Kidney (tissue), 14 donors: ENCODE data around the gene GSTM4. TPM values are rescaled to one million over a fixed set of nuclear protein-coding genes. Genes with fewer than 3 reads are reported as not detected.
A peak's percentile ranks its signal among the peaks of the same experiment; 100 is the strongest.

Experiments
- DNase-seq, 5 donors: peaks; one replicate each; pipeline ENCODE4 v3.0.0-alpha.2; 2013 to 2020
- FAIRE-seq: peaks from 2 replicates; lab custom pipeline; 2012; peaks lifted over from hg19 to GRCh38; lab: Jason Lieb, UNC
- H3K27ac ChIP-seq, 2 donors: one replicate each; pipeline ENCODE4 v1.7.0; 2013; ENCODE audit warnings: low read depth in 2 of 2, low read length in 2 of 2, inconsistent platforms in 1 of 2
- H3K27me3 ChIP-seq: one replicate; pipeline ENCODE4 v1.7.1; 2013; ENCODE audit warnings: low read length, inconsistent platforms; ENCODE audit not compliant: control insufficient read depth, insufficient read depth
- H3K36me3 ChIP-seq, 3 donors: one replicate each; pipeline versions ENCODE4 v1.7.0 to v1.7.1; 2013; ENCODE audit warnings: low read length in 3 of 3, control low read depth in 1 of 3, inconsistent platforms in 1 of 3; ENCODE audit not compliant: insufficient read depth in 3 of 3, control insufficient read depth in 2 of 3
- H3K4me1 ChIP-seq, 3 donors: one replicate each; pipeline versions ENCODE4 v1.7.0 to v1.7.1; 2013; ENCODE audit warnings: low read length in 3 of 3, inconsistent platforms in 1 of 3, low read depth in 1 of 3; ENCODE audit not compliant: control insufficient read depth in 2 of 3, insufficient read depth in 2 of 3
- H3K4me3 ChIP-seq, 3 donors: one replicate each; pipeline versions ENCODE4 v1.7.0 to v1.8.1; 2013; ENCODE audit warnings: low read length in 3 of 3, control low read depth in 1 of 3, inconsistent platforms in 1 of 3
- H3K9ac ChIP-seq, 3 donors: one replicate each; pipeline versions ENCODE4 v1.7.0 to v1.7.1; 2013; ENCODE audit warnings: low read length in 3 of 3, control low read depth in 1 of 3, inconsistent platforms in 1 of 3
- H3K9me3 ChIP-seq, 3 donors: one replicate each; pipeline versions ENCODE4 v1.7.0 to v1.7.1; 2013; ENCODE audit warnings: low read length in 3 of 3, control low read depth in 1 of 3, inconsistent platforms in 1 of 3; ENCODE audit not compliant: control insufficient read depth in 2 of 3, insufficient read depth in 1 of 3
- CTCF ChIP-seq: IDR thresholded peaks from 3 replicates; pipeline ENCODE4 v1.5.1; 2012; ENCODE audit warnings: mild to moderate bottlenecking, moderate library complexity, borderline replicate concordance; ENCODE audit not compliant: insufficient read depth; ENCODE audit errors: extremely low read depth
- intact Hi-C: fragments of 100-400 bp; cut with DNase I; formaldehyde crosslinking; loops from one replicate; pipeline ENCODE4 v1.11.1; 2022
- polyA plus RNA-seq: library from polyadenylated mRNA; stranded (reverse); fragments of 350-450 nt; fragmentation: Illumina TruSeq; extraction: RNeasy Lipid Tissue Mini Kit (QIAGEN cat#74804); gene quantifications from one replicate; pipeline ENCODE4 v1.2.3, GENCODE V29; 2014; ENCODE audit warnings: low read depth, low replicate concordance; ENCODE audit not compliant: insufficient read depth
- total RNA-seq: library from RNA; stranded (reverse); fragmentation: NEBNext Ultra II Directional; extraction: Animal tissue kit (Norgen Biotek cat#: 25700); gene quantifications from one replicate; pipeline ENCODE4 v1.2.1, GENCODE V29; 2021
- donor health status: control.
- donor health status: control.
- donor health status: control.
- donor health status: control.
- donor health status: control.
- donor health status: DM: yes; HTN: yes; CAD: no.
- donor health status: Normal renal cell carcinoma (clear cell type).

The GSTM4 gene
- total and polyA plus RNA-seq, 2 donors from 2014 or later: 34.0 to 117 TPM

DNA sequence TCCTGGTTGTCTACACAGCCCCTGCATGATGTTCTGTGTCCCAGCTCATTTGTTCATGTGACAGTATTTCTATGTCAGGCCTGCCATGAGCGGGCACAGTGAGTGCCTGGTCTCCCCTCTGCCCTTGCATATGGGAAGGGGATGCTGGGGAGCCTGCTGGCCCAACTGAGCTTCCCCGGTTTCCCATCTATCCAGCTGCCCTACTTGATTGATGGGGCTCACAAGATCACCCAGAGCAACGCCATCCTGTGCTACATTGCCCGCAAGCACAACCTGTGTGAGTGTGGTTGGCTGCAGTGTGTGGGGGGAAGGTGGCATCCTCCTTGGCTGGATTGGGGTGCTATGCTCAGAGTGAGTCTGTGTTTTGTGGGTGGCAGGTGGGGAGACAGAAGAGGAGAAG is 1.5 kb downstream of the GSTM4 start:
- Histone ChIP-seq H3K36me3 (peaks cover 0 to 15% (median 4%) of the 10 kb centered on the region in 3 donors), H3K27ac (no peak overlapping the region), H3K4me3 (no peak overlapping the region), H3K4me1 (peaks cover 0 to 27% (median 12%) of the 10 kb centered on the region in 3 donors), H3K9ac (peak overlapping the region in 1 of 3 donors; percentile 65), H3K27me3 (no peaks in the 10 kb centered on the region), H3K9me3 (no peaks in the 10 kb centered on the region)
- no peak for TF ChIP-seq CTCF
- FAIRE-seq: no peak
- no peak for DNase-seq
- intact Hi-C loops: no loop called here

DNA sequence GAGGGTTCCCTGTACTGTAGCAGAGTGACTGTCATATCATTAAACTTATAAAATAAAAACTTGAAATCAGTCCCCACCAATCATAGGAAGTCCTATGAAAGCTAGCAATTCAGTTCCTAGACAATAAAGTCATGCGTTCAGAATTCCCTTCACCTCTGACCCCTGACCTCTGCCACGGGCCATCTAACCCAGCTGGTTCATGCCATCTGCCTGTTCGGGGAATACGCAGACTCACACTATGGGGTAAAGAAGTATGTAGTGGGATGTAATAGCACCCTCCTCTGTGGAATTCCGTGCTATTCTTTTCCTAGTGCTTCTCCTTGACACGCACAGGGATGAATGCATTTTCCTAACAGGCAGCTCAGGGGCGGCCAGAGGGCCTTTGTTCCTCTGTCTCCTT is 2.1 kb downstream of the GSTM4 start:
- no peak overlapping the region for H3K9ac ChIP-seq
- H3K36me3 ChIP-seq: peaks cover 0 to 15% (median 4%) of the 10 kb centered on the region in 3 donors
- H3K9me3 ChIP-seq: no peaks in the 10 kb centered on the region
- DNase-seq (no peak), FAIRE-seq (no peak)
- peak overlapping the region in 1 of 2 donors; percentile 17 for H3K27ac ChIP-seq
- intact Hi-C loops: no loop called here
- TF ChIP-seq CTCF: no peak
- peaks cover 0 to 27% (median 12%) of the 10 kb centered on the region in 3 donors for H3K4me1 ChIP-seq
- no peak overlapping the region for H3K4me3 ChIP-seq
- no peaks in the 10 kb centered on the region for H3K27me3 ChIP-seq

GRCh38 chr1:109658533-109659042 is 2.7 kb downstream of the GSTM4 start:
- DNase-seq (no peak), FAIRE-seq (no peak)
- H3K4me3 ChIP-seq: no peak overlapping the region
- H3K4me1 ChIP-seq: peaks cover 0 to 27% (median 12%) of the 10 kb centered on the region in 3 donors
- intact Hi-C loops: no loop called here
- TF ChIP-seq CTCF: no peak
- H3K27me3 ChIP-seq: no peaks in the 10 kb centered on the region
- no peaks in the 10 kb centered on the region for H3K9me3 ChIP-seq
- H3K36me3 ChIP-seq: peaks cover 0 to 15% (median 4%) of the 10 kb centered on the region in 3 donors
- peak overlapping the region in 1 of 2 donors; percentile 17 for H3K27ac ChIP-seq
- no peak overlapping the region for H3K9ac ChIP-seq
